Stomach (tissue), 4 donors: Measurements from ENCODE around the gene SCG5.

Experiments
- EP300 ChIP-seq: sonication (generic); formaldehyde crosslinking; IDR thresholded peaks from one replicate; pipeline ENCODE4 v1.6.1; 2017; ENCODE audit warnings: antibody characterized with exemption
- POLR2A ChIP-seq, 4 donors: fragments of 450-650 bp; IDR thresholded peaks; one replicate each; pipeline ENCODE4 v1.6.1; 2016; ENCODE audit warnings: antibody characterized with exemption in 4 of 4, control low read depth in 2 of 4, mild to moderate bottlenecking in 1 of 4, moderate library complexity in 1 of 4
- TF ChIP-seq, protein P1 (sequence below), 7 experiments: fragments of 450-650 bp in 4 of 7; fragments of 200-600 bp in 3 of 7; sonication (generic) in 3 of 7; IDR thresholded peaks; one replicate each; pipeline ENCODE4 v1.5.1; 2016 to 2019; ENCODE audit warnings: antibody characterized with exemption in 7 of 7, control low read depth in 2 of 7, mild to moderate bottlenecking in 1 of 7

DNA sequence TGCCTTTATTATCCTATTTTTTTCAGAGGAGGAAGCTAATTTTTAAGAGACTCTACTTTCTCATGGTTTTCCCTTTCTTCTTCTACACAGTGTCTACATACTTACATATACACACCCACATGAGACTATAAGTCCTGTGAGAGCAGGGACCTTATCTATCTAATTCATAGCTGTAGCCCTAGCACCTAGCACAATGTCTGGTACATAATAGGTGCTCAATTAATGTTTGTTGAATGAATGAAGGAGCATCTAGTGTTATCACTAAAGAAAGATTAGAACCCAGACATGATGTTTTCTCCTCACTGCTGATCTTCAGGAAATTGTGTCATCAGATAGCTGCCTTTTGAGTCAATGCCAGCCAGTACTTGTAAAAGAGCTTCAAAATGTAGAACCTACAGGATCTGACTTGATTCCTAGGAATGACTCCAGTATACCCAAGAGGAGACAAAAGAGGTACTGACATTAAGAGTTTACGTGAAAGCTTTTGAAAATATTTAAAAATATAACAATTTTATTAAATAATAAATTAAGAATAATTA is 2.5 kb downstream of the SCG5 start:
- TF ChIP-seq, protein P1, sequence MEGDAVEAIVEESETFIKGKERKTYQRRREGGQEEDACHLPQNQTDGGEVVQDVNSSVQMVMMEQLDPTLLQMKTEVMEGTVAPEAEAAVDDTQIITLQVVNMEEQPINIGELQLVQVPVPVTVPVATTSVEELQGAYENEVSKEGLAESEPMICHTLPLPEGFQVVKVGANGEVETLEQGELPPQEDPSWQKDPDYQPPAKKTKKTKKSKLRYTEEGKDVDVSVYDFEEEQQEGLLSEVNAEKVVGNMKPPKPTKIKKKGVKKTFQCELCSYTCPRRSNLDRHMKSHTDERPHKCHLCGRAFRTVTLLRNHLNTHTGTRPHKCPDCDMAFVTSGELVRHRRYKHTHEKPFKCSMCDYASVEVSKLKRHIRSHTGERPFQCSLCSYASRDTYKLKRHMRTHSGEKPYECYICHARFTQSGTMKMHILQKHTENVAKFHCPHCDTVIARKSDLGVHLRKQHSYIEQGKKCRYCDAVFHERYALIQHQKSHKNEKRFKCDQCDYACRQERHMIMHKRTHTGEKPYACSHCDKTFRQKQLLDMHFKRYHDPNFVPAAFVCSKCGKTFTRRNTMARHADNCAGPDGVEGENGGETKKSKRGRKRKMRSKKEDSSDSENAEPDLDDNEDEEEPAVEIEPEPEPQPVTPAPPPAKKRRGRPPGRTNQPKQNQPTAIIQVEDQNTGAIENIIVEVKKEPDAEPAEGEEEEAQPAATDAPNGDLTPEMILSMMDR (IDR thresholded peaks at IDR 0.05) = no peak
- TF ChIP-seq EP300 (no peak), POLR2A (IDR thresholded peaks at IDR 0.05) (no peak)
